Hematopoietic multipotent progenitor cell (in vitro differentiated cells): ENCODE data around the gene IFFO2. TPM values are rescaled to one million over a fixed set of nuclear protein-coding genes. Genes with fewer than 3 reads are reported as not detected.
A peak's percentile ranks its signal among the peaks of the same experiment; 100 is the strongest.
"Not testable (repeated sequence)": the region's sequence is repeated elsewhere in the genome, so short reads cannot be mapped to it uniquely, and the experiment has no call there.

Experiments used
- DNase-seq, 3 donors: peaks; one replicate each; pipeline ENCODE4 v3.0.0-alpha.2; 2011 to 2015; ENCODE audit warnings: low read depth in 2 of 3, low spot score in 2 of 3
- total RNA-seq: library from RNA; depleted of rRNA; stranded (reverse); fragments of >200 nt; gene quantifications from one replicate; pipeline ENCODE4 v1.2.3, GENCODE V29; 2012

Gene IFFO2
- total RNA-seq, 1 donor, result 30.7 TPM

DNA sequence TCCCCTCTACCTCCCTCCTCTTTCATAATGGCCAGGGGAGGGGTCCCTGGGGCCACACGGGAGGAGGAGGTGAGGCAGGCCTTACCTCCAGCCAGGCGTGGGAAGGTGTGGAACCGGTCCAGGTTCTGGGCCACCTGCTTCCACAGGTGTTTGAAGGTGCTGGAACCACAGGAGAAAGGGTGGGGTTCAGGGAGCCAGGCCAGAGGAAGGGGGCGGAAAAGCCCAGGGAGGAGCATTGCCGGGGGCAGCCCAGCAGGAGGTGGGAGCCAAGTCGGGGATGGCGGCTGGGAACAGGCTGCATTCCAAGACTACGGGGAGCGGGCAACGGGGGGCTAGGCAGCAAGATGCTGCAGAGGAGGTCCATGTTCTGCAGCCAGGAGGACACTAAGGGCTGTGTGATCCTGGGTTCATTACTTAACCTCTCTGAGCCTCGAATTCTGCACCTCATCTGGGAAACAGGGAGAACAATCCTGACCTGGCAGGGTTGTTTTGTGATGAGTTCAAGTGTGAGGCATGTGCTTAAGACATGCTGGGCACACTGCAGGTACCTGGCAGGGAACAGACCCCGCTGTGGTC lies 77.2 kb downstream of the IFFO2 start:
- DNase-seq, result no peak

DNA sequence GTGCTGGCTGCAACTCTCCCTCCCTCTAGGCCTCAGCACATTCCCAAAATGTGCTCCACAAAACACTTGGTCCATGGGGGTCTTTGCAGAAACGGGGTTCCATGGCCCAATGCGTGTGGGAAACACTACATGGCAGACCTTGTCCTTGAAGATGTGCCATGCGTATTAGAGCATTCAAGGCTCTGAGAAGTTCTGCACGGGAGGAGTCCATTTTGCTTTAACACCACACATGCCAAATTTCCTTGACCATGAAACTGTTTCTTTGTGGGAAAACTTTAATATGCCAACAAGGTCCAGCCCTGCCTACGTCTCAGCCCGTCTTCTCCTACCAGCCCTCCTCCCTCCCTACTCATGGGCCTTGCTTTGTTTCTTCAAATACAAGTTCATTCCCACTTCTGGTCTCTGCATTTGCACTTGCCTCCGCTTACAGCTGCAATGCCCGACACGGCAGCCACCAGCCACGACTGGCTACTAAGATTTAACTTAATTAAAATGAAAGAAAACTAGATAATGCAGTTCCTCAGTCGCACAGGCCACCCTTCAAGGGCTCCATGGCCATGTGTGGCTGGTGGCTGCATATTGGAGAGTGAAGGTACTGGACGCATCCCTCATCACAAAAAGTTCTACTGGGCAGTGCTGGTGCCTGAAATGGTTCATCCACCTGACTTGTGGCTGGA lies 77.8 kb downstream of the IFFO2 start:
- no peak for DNase-seq

DNA sequence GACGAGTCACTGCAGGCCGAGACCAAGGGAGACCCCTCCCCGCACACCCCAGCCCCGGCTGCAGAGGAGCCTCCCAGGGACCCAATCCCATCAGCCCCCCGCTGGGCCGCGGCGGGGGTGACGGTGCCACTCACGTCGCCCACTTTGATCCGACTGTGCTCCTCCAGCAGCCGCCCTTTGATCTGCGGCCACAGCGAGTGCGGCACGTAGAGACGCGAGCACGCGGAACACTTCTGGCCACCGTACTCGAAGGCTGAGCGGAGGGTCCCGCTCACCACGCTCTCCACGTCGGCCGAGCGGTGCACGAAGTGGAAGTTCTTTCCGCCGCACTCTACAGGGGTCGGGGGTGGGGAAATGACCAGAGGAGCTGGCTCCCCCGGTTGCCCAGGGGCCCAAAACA lies 79.2 kb downstream of the IFFO2 start:
- no peak for DNase-seq

DNA sequence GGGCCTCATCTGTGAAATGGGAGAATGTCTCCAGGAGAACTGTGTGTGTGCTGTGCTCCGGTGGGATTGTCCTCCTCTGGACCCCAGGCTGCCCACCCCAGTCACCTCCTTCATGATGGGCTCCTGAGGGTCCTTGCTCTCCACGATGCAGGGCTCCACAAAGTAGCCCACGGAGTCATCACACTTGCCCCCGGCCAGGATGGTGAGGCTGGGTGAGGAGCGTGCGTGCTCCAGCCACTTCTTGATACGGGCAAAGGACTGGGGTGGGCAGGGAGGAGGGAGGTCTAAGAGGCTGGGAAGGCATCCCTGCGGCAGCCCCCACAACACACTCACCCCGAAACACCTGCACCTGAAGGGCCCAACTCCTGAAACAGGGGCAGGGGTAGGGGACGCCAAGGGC lies 80.3 kb downstream of the IFFO2 start:
- DNase-seq, result no peak

DNA sequence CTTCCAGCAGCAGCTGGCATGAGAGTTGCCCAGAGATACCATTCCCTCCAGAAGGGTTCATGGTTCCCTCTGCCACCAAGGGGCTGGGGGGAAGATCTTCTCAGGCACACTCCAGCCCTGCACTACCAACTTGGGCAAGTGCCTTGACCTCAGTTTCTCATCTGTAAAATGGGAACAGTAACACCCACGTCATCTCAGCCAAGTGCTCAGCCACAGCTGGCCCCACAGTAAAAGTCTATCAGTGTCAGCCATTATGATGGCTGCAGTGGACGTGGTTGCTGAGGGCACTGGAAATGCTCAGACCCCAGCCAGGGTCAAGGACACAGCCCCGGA lies 80.7 kb downstream of the IFFO2 start:
- DNase-seq, result no peak

DNA sequence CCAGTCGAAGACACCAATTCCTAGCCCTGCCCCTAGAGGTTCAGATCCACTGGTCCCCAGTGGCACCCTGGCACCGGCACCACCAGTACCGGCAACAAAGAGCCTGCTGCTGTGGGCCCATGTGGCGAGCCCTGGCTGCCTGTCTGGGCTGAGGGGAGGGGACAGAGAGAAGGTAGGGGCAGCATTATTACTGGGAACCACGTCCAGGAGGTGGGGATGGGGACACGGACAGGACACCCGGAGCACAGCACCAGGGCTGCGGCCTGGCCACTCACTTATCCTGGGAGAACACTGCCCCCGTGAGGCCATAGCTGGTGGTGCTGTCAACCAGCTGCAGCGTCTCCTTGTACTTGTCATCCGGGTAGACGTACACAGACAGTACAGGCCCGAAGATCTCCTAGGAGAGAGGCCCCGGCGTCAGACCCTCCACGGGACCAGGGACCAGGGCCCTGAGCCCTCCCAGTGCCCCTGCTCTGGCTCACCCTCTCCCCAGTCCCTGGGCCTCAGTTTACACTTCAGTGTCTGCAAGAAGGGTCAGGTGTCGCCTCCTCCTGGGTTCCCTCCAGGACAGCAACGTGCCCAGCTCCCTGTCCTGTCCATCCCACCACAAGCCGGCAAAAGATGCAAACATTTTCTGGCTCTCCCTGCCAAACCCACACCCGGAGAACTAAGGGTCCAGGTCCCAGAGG lies 81.2 kb downstream of the IFFO2 start:
- DNase-seq, result peak; percentile 34 to 79 (median 61)

DNA sequence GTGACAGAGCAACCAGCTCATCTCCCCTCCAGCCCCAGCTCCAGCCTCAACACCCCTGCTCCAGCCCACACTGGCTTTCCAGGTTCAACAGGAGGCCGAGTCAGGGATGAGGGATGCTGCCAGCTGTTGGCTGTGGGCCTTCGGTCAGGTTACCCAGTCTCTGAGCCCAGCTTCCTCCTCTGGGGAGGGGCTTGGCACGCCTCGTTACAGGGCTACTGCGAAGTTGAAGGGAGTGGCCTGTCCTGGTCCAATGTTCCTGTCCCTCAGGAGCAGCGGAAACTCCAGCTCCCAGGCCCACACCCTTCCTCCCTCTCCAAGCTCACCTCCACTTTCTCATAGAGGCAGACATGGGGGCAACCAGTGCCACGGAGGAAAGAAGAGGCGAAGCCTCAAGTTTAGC lies 81.9 kb downstream of the IFFO2 start:
- no peak for DNase-seq

DNA sequence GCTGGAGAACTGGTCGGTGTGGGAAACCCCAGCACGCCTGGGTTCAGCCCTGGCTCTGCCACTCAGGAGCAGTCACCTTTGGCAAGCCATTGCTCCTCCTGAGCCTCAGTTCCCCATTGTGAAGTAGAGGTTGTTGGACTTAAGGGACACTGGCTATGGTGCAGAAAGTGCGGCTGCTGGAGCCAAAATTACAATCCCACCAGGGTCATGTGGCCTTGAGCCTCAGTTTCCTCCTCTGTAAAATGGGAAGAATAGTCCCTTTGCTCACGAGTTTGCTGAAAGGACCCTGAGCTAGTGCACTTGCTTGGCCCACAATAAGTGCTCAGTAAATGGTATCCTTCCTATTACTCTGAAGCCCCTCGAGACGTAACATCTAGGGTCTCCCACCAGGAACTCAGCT lies 82.4 kb downstream of the IFFO2 start:
- no peak for DNase-seq

DNA sequence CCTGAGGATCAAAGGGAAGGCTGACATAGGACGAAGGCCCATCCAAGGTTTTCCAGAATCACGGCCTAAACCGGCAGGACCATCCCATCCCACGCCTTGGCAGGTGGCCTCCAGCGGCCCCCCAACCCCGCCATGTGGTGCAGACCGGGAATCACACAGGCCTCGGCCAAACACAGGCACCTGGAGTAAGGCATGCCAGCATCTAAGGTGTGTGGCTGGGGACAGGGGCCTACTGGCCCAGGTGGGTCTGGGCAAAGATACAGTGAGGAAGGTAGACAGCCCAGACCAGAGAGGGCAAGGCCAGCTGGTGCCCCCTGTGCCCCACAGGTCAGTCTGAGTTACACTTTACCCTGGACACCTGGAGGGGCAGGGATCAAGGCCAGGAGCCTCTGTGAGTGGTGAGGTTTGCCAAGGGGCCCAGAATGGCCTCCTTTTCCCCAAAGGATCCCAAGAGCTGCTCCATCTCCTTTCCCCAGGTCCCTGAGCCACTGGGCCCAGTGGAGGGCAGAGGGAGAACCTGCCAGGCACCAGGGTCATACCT lies 84.3 kb downstream of the IFFO2 start:
- DNase-seq, result no peak

DNA sequence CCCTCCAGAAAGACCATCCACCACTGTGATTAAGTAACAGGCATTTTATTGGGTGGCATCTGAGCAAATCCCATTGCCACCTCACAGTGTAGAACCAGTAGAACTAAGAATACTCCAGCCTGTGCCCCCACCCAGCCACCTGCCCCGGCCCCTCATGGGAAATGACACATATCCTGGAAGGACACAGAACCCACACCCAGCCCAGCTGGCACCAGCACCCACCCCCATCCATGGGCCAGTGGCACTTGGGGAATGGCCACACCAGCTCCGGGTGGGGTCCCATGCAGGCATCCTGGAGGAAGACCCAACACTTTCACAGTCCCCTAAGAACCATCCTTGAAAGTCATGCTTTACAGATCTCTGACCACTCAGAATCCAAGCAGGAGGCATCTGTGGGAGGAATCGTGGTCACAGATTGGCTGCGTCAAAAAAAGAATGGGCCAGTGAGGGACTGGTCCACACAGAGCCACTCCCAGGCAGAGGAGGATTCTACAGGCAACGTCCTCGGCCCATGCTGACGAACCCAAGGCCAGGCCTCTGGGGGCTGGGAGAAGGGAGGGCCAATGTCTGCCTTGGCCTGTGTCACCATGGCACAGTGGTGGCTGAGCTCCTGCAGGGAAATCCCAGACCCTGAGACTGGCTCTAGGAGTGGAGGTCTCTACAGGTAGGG lies 84.9 kb downstream of the IFFO2 start:
- no peak for DNase-seq

DNA sequence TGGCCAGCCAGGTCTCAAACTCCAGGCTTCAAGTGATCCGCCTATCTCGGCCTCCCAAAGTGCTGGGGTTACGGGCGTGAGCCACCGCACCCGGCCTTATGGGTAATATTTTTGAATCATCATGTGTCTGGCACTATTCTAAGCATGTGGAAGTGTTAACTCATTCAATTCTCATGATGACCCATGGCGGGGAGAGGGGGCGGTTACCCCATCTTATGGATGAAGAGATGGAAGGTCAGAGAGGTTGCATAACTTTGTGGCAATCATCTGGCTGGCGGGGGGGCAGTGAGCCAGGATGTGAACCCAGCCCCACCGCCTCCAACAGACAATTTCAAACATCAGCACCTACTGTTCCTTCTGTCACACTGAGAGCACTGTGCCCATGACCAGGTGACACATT lies 85.5 kb downstream of the IFFO2 start:
- no peak for DNase-seq

DNA sequence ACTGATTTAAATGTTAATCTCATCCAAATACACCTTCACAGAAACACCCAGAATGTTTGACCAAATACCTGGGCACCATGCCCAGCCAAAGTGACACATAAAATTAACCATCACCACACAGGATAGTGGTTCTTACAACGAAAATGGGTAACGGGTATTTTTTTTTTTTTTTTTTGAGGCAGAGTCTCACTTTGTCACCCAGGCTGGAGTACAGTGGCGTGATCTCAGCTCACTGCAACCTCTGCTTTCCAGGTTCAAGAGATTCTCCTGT lies 85.9 kb downstream of the IFFO2 start:
- not testable (repeated sequence) for DNase-seq

DNA sequence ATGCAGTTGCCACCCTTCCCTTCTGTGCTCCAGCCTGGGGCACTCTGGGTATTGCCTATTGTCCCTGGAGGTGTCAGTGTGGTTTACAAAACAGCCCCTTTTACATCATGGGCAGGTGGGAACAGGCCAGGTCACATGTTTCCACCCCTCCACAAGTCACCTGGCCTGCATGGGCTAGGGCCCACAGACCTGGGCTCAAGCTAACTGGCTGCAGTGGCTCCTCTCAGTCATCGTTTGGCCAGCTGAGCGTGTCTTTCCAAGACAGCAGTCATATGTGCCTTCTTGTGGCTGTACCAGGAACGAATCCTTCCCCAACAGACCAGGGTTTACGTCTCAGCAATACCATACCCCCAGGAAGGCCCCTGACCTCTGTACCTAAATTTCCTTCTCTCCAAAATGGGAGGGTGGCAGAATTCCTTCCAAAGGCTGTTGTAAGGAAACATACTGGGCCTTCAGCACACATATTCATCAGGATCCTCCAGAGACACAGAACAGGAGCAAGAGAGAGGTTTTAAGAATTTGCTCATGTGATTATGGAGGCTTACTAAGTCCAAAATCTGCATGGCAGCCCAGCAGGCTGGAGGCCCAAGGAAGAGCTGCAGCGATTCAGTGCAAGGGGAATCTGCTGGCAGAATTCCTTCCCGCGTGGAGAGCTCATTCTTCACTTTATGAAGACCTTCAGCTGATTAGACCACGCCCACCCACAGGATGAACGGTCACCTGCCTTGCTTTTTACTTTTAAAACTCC lies 86.5 kb downstream of the IFFO2 start:
- DNase-seq, result no peak

DNA sequence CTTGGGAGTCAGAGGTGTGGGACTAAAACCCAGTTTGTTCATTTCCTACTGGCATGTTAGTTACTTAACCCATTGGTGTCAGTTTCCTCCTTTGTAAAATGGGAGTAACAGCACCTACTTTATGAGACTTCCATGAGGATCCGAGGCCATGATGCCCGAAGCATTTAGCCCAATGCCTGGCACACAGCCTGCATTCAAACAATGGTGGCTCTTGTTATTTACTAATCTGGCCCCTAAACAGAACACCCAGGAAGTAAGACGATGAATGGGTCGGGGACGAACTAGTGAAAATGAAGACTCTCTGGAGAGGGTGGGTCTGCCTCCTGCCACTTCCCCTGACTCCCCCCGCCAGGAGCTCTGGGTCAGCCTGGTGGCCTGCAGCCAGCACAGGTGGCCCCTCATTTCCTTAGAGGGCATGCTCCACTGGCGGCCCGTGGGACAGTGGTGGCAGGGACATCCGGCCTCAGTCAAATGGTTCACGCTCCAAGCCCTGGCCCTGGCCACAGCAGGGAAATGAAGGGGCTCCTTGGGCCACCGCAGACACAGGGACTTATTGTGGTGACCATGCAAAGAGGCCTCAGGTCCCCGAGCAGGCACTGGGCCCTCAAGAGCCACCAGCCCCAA lies 87.6 kb downstream of the IFFO2 start:
- no peak for DNase-seq

DNA sequence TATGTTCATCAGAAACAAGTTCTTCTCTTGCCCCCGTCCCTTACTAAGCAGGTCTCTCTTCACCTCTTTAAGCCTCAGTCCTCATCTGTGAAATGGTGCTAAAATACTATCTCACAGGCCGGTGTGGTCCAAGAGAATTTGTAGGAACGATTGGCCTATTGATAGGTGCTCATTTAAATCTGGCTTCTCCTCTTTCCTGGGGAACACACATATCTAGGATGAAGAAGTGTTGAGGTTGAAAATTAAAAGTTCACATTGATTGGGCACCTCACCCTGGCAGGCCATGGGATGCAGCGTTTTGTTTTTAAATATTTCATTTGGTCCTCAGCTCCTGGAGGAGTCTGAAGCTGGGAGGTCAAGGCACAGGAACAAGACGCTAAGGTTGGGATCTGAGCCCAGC lies 88.1 kb downstream of the IFFO2 start:
- no peak for DNase-seq

DNA sequence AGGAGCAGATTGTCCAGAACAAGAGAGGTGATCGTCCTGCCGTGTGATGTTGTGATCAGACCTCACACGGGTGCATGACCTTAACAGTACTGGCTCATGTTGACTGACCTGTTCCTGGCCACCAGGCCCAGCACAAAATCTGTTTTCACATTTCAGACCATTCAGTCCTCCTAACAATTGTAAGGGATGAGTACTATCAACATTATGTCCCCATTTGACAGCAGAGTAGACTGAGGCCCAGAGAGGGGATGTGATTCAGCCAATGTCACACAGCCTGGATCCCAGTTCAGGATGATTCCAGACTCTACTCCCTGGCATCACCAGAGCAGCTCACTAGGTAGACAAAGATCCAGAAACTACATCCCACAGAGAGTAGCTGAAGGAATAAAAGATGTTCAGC lies 89.6 kb downstream of the IFFO2 start:
- no peak for DNase-seq

DNA sequence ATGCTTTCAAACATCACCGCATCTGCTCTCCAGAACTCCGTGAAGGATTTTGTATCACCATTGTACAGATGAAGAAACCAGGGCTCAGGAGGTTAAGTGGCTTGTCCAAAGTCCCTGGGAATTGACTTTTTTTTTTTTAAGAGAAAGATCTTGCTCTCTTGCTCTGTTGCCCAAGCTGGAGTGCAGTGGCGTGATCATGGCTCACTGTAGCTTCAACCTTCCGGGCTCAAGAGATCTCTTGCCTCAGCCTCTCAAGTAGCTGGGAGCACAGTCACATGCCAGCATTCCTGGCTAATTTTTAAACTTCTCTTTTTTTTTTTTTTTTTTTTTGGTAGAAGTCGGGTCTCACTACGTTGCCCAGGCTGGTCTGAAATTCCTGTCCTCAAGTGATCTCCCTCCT lies 90.2 kb downstream of the IFFO2 start:
- no peak for DNase-seq

DNA sequence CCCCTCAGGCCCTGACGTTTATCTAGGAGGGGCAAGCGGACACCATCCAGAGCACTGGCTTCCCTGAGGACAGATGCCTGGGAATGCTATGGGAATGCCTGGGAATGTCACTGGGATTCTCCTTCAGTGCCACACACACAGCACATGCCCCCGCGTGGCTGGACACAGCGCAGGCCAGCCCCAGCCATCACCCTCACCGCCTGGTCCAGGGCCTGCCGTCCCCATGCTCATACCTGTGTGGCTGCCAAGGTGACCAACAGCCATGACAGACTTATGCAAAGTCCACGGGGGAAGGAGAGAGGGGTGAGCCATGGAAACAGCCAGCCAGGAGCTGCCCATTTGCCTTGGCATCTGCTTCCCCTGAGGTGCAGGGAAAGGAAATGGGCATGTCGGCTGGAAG lies 91.3 kb downstream of the IFFO2 start:
- DNase-seq, result no peak

DNA sequence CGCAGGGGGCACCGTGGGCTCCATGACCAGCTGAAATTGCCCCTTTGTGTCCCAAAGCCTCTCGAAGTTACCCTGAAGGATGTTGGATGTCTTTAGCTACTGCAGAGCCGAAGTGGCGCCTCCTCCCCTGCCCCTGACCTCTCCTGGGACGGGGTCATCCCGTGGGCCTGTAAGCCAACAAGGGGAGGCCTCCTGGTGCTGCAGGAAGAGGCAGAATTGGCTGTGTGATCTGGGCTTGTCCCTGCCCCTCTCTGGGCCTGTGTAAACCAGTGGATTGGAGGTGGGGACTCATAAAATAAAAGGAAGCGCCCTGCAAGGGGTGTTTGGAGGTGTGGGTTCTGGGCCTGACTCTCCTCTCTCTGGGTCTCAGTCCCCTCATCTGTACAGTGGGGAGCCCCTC lies 94.9 kb downstream of the IFFO2 start:
- DNase-seq, result no peak

DNA sequence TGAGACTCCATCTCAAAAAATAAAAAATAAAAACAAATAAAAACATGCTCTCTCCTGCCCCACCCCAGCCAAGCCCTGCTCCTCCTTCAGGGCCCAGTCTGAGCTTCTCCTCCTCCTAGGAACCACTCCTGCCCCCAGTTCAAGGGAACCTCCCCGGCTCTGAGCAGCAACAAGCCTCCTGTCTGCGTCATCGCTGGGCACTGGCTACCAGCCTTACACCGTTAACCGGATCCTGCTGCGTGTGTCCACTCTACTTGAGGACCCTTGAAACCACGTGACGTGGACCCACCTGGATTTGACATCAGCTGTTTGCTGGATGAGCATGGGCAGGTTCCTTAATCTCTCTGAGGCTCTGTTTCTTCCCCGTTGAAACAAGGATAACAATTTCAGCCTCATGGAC lies 95.4 kb downstream of the IFFO2 start:
- no peak for DNase-seq

DNA sequence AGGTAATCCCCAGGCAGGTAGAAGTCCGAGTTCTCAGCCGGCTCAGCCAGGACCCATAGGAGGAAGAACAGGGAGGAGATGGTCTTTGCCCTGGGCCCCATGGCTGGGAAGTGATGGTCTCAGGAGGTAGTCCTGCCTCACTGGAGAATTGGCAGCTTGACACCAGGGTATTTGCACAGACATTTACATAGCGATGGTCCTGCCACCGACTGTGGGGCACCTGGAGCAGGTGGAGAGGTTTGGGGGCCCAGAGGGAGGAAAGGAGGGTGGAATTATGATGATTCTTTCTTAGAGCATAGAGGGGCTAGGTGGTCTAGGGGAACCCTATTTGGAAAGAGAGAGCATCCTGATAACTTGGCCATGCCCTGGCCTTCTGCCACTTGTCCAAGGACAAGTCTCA lies 96.9 kb downstream of the IFFO2 start, which contains the start of gene TAS1R2:
TAS1R2 (minus strand) TSS at position 101 of the 400 bp plus-strand sequence; CDS start at position 101, 0 bp downstream.
- no peak for DNase-seq
